Hindlimb muscle (tissue), 1 donor: Measurements from ENCODE around the gene SYCE1. TPM values are rescaled to one million over a fixed set of nuclear protein-coding genes. Genes with fewer than 3 reads are reported as not detected.

Source experiments
- DNase-seq: peaks from one replicate; pipeline ENCODE4 v3.0.0-alpha.2; 2013
- polyA plus RNA-seq: library from polyadenylated mRNA; unstranded; fragments of 120-200 nt; gene quantifications from one replicate; pipeline ENCODE4 v1.2.1, GENCODE V29; 2013; ENCODE audit not compliant: insufficient read length

SYCE1 gene
- polyA plus RNA-seq, 1 donor: 0.43 TPM

GRCh38 chr10:133511907-133512528 lies 53.4 kb downstream of the SYCE1 start:
- DNase-seq: no peak

GRCh38 chr10:133511408-133511807 lies 54.0 kb downstream of the SYCE1 start:
- DNase-seq: no peak

GRCh38 chr10:133509700-133510099 lies 55.7 kb downstream of the SYCE1 start:
- DNase-seq: no peak

Other genes starting within 250 kb of the SYCE1 start
- not detected for gene CALY, start 228.7 kb downstream of the SYCE1 start, polyA plus RNA-seq
- gene PRAP1, start 218.2 kb downstream of the SYCE1 start, polyA plus RNA-seq: 0.22 TPM
- gene FUOM, start 207.6 kb downstream of the SYCE1 start, polyA plus RNA-seq: 5.4 TPM
- gene ECHS1, start 192.2 kb downstream of the SYCE1 start, polyA plus RNA-seq: 152 TPM
- 4.7 TPM for gene PAOX, start 186.3 kb downstream of the SYCE1 start, polyA plus RNA-seq
- gene MTG1, start 171.4 kb downstream of the SYCE1 start, polyA plus RNA-seq: 47.4 TPM
- gene SPRN, start 141.0 kb downstream of the SYCE1 start, polyA plus RNA-seq: 4.6 TPM
- gene SCART1, start 111.6 kb downstream of the SYCE1 start, polyA plus RNA-seq: 1.1 TPM
- 1.6 TPM for gene CYP2E1, start 38.2 kb downstream of the SYCE1 start, polyA plus RNA-seq
- gene FRG2B, start 61.2 kb upstream of the SYCE1 start, polyA plus RNA-seq: not detected